KMS-11 (cell line): ENCODE measurements around the gene ITGA2.

Experiments
- H2AFZ ChIP-seq: fragments of 200-600 bp; sonication (generic); 2 replicates; pipeline ENCODE4 v1.6.1; 2016; ENCODE audit warnings: antibody characterized with exemption, mixed run types, low read depth
- H3K27ac ChIP-seq: fragments of 200-600 bp; sonication (generic); 2 replicates; pipeline ENCODE4 v1.6.1; 2016; ENCODE audit warnings: mild to moderate bottlenecking, mixed run types
- H3K27me3 ChIP-seq: fragments of 200-600 bp; sonication (generic); 2 replicates; pipeline ENCODE4 v1.6.1; 2017; ENCODE audit warnings: mild to moderate bottlenecking, low read depth, mixed run types, moderate library complexity; ENCODE audit not compliant: insufficient read depth
- H3K36me3 ChIP-seq: fragments of 200-600 bp; sonication (generic); 2 replicates; pipeline ENCODE4 v1.6.1; 2017; ENCODE audit warnings: mild to moderate bottlenecking, mixed run types; ENCODE audit not compliant: insufficient read depth
- H3K4me1 ChIP-seq: fragments of 200-600 bp; sonication (generic); 2 replicates; pipeline ENCODE4 v1.6.1; 2016; ENCODE audit warnings: mild to moderate bottlenecking, low read depth, mixed run types; ENCODE audit not compliant: poor library complexity, severe bottlenecking
- H3K4me2 ChIP-seq: fragments of 200-600 bp; sonication (generic); 2 replicates; pipeline ENCODE4 v1.7.0; 2016; ENCODE audit warnings: mild to moderate bottlenecking, mixed run types
- H3K4me3 ChIP-seq: fragments of 200-600 bp; sonication (generic); IDR thresholded peaks from 2 replicates; pipeline ENCODE4 v1.6.1; 2017; ENCODE audit warnings: low read depth, low read length, mixed read lengths; ENCODE audit not compliant: insufficient read depth
- H3K79me2 ChIP-seq: fragments of 200-600 bp; sonication (generic); 2 replicates; pipeline ENCODE4 v1.6.1; 2016; ENCODE audit warnings: low read depth, mixed run types; ENCODE audit not compliant: insufficient read depth
- H3K9ac ChIP-seq: fragments of 200-600 bp; sonication (generic); 2 replicates; pipeline ENCODE4 v1.6.1; 2016; ENCODE audit warnings: mild to moderate bottlenecking, mixed run types
- H4K20me1 ChIP-seq: fragments of 200-600 bp; sonication (generic); 2 replicates; pipeline ENCODE4 v1.6.1; 2016; ENCODE audit warnings: mild to moderate bottlenecking, mixed run types; ENCODE audit not compliant: insufficient read depth
- CTCF ChIP-seq: fragments of 200-600 bp; sonication (generic); conservative IDR thresholded peaks from 2 replicates; pipeline ENCODE4 v1.6.1; 2017; ENCODE audit warnings: low read depth, mild to moderate bottlenecking, antibody characterized with exemption, low read length, moderate library complexity, mixed read lengths

Gene ITGA2

GRCh38 chr5:53071298-53071697, 82.1 kb downstream of the ITGA2 start:
- Histone ChIP-seq H3K4me1 (no peaks in the 10 kb centered on the region), H3K27ac (no peak overlapping the region)

GRCh38 chr5:53071738-53072137, 82.6 kb downstream of the ITGA2 start:
- Histone ChIP-seq H3K9ac (no peak overlapping the region), H3K27ac (no peak overlapping the region), H4K20me1 (no peaks in the 10 kb centered on the region), H3K4me3 (no peak overlapping the region), H2AFZ (no peak overlapping the region), H3K27me3 (no peaks in the 10 kb centered on the region), H3K4me1 (no peaks in the 10 kb centered on the region), H3K36me3 (no peaks in the 10 kb centered on the region), H3K4me2 (no peak overlapping the region), H3K79me2 (no peaks in the 10 kb centered on the region)
- TF ChIP-seq CTCF: no peak

More at GRCh38 chr5:53071298-53071697, 82.1 kb downstream of the ITGA2 start:
- no peaks in the 10 kb centered on the region for H3K36me3 ChIP-seq
- no peaks in the 10 kb centered on the region for H4K20me1 ChIP-seq
- no peak overlapping the region for H3K4me3 ChIP-seq
- H3K79me2 ChIP-seq: no peaks in the 10 kb centered on the region
- TF ChIP-seq CTCF: no peak
- H3K4me2 ChIP-seq: no peak overlapping the region
- H3K9ac ChIP-seq: no peak overlapping the region
- H3K27me3 ChIP-seq: no peaks in the 10 kb centered on the region
- no peak overlapping the region for H2AFZ ChIP-seq

- H3K27me3 ChIP-seq: no peaks in the 10 kb centered on the region
- no peaks in the 10 kb centered on the region for H3K36me3 ChIP-seq
- no peak overlapping the region for H3K4me2 ChIP-seq
- TF ChIP-seq CTCF: no peak
- H3K27ac ChIP-seq: no peak overlapping the region
- H3K4me3 ChIP-seq: no peak overlapping the region
- H3K79me2 ChIP-seq: no peaks in the 10 kb centered on the region
- no peak overlapping the region for H2AFZ ChIP-seq
- no peaks in the 10 kb centered on the region for H4K20me1 ChIP-seq
- no peaks in the 10 kb centered on the region for H3K4me1 ChIP-seq
- no peak overlapping the region for H3K9ac ChIP-seq
Observed at GRCh38 chr5:53073348-53073747, 84.2 kb downstream of the ITGA2 start.

GRCh38 chr5:53076014-53076583, 86.9 kb downstream of the ITGA2 start:
- Histone ChIP-seq H3K27me3 (no peaks in the 10 kb centered on the region), H3K36me3 (no peaks in the 10 kb centered on the region), H3K4me3 (no peak overlapping the region), H3K79me2 (no peaks in the 10 kb centered on the region), H3K4me1 (no peaks in the 10 kb centered on the region), H3K9ac (no peak overlapping the region), H2AFZ (no peak overlapping the region), H3K27ac (no peak overlapping the region), H4K20me1 (no peaks in the 10 kb centered on the region), H3K4me2 (no peak overlapping the region)
- no peak for TF ChIP-seq CTCF
